NB4 (cell line): ENCODE results near the gene RELL1.
"Not testable (repeated sequence)": the region's sequence is repeated elsewhere in the genome, so short reads cannot be mapped to it uniquely, and the experiment has no call there.

Experiments used
- DNase-seq: peaks from one replicate; pipeline ENCODE4 v3.0.0; 2010; ENCODE audit warnings: low read depth
- H3K4me3 ChIP-seq: one replicate; pipeline ENCODE4 v1.5.1; 2011; ENCODE audit warnings: mild to moderate bottlenecking, low read depth, low read length, moderate library complexity
- CTCF ChIP-seq: IDR thresholded peaks from one replicate; pipeline ENCODE4 v1.5.1; 2012; ENCODE audit warnings: low read depth, low read length
- MAX ChIP-seq: IDR thresholded peaks from 2 replicates; pipeline ENCODE4 v1.6.1; 2011; ENCODE audit warnings: low read depth, low read length
- MYC ChIP-seq: IDR thresholded peaks from 2 replicates; pipeline ENCODE4 v1.6.1; 2011; ENCODE audit warnings: low read depth, low read length
- POLR2A ChIP-seq: IDR thresholded peaks from 2 replicates; pipeline ENCODE4 v1.6.1; 2011; ENCODE audit warnings: mild to moderate bottlenecking; ENCODE audit not compliant: insufficient read length; ENCODE audit errors: extremely low read depth

RELL1 gene

GRCh38 chr4:37675587-37676290, 10.4 kb downstream of the RELL1 start:
- TF ChIP-seq CTCF (no peak), MYC (no peak), POLR2A (no peak), MAX (no peak)
- DNase-seq: no peak
- no peak overlapping the region for H3K4me3 ChIP-seq

GRCh38 chr4:37674439-37674838, 11.7 kb downstream of the RELL1 start:
- no peak overlapping the region for H3K4me3 ChIP-seq
- DNase-seq: no peak
- no peak for TF ChIP-seq CTCF
- no peak for TF ChIP-seq POLR2A
- no peak for TF ChIP-seq MYC
- no peak for TF ChIP-seq MAX

- H3K4me3 ChIP-seq: no peak overlapping the region
- DNase-seq: no peak
- no peak for TF ChIP-seq CTCF
- TF ChIP-seq MYC: no peak
- TF ChIP-seq POLR2A: no peak
- no peak for TF ChIP-seq MAX
These were observed 12.5 kb downstream of the RELL1 start for GRCh38 chr4:37673538-37674192.

GRCh38 chr4:37671072-37671471, 15.1 kb downstream of the RELL1 start:
- H3K4me3 ChIP-seq: no peak overlapping the region
- TF ChIP-seq MYC (no peak), POLR2A (no peak), CTCF (no peak), MAX (no peak)
- DNase-seq: no peak

GRCh38 chr4:37670249-37670648, 15.9 kb downstream of the RELL1 start:
- DNase-seq: no peak
- H3K4me3 ChIP-seq: no peak overlapping the region
- TF ChIP-seq POLR2A (no peak), MAX (no peak), MYC (no peak), CTCF (no peak)

- H3K4me3 ChIP-seq, DNase-seq: not testable (repeated sequence)
These were observed 17.1 kb downstream of the RELL1 start for GRCh38 chr4:37669124-37669523.
